DND-41 (cell line): Measurements from ENCODE around the gene ITGAE.

ENCODE experiments used
- ATAC-seq: fragments of 200-7000 bp; cut with Tn5 transposase; 3 replicates; pipeline ENCODE4 v1.9.1; 2021; ENCODE audit warnings: low read depth; ENCODE audit not compliant: insufficient read depth
- DNase-seq: peaks from one replicate; pipeline ENCODE4 v3.0.0-alpha.2; 2020
- H2AFZ ChIP-seq: 2 replicates; pipeline ENCODE4 v1.6.0; 2012; ENCODE audit warnings: low read depth, low read length
- H3K27ac ChIP-seq: 2 replicates; pipeline ENCODE4 v1.5.1; 2012; ENCODE audit warnings: low read length, inconsistent platforms
- H3K27me3 ChIP-seq: fragments of 200-600 bp; sonication (generic); 2 replicates; pipeline ENCODE4 v1.6.0; 2012; ENCODE audit warnings: low read length, mild to moderate bottlenecking, inconsistent platforms; ENCODE audit not compliant: insufficient read depth, poor library complexity
- H3K36me3 ChIP-seq: 2 replicates; pipeline ENCODE4 v1.5.1; 2012; ENCODE audit warnings: low read length, inconsistent platforms; ENCODE audit not compliant: insufficient read depth
- H3K4me1 ChIP-seq: 2 replicates; pipeline ENCODE4 v1.5.1; 2012; ENCODE audit warnings: mild to moderate bottlenecking, low read length; ENCODE audit not compliant: insufficient read depth
- H3K4me2 ChIP-seq: 2 replicates; pipeline ENCODE4 v1.6.0; 2012; ENCODE audit warnings: mild to moderate bottlenecking, moderate library complexity, low read length, inconsistent platforms; ENCODE audit not compliant: insufficient read depth
- H3K4me3 ChIP-seq, 2 experiments: fragments of 200-600 bp in 1 of 2; shearing (Covaris generic) in 1 of 2; 2 replicates each; pipeline ENCODE4 v1.5.1; 2012 to 2016; ENCODE audit warnings: inconsistent platforms in 2 of 2, low read length in 2 of 2, mild to moderate bottlenecking in 2 of 2, low read depth in 1 of 2, moderate library complexity in 1 of 2
- H3K79me2 ChIP-seq: 2 replicates; pipeline ENCODE4 v1.6.0; 2012; ENCODE audit warnings: low read length, inconsistent platforms; ENCODE audit not compliant: insufficient read depth
- H3K9ac ChIP-seq: 2 replicates; pipeline ENCODE4 v1.6.0; 2012; ENCODE audit warnings: low read depth, mild to moderate bottlenecking, inconsistent platforms, low read length, moderate library complexity
- H3K9me3 ChIP-seq: 2 replicates; pipeline ENCODE4 v1.5.1; 2012; ENCODE audit warnings: low read length, moderate library complexity, mild to moderate bottlenecking, inconsistent platforms; ENCODE audit not compliant: insufficient read depth, severe bottlenecking
- H4K20me1 ChIP-seq: 2 replicates; pipeline ENCODE4 v1.6.0; 2012; ENCODE audit warnings: low read length; ENCODE audit not compliant: insufficient read depth
- EZH2 ChIP-seq: IDR thresholded peaks from 3 replicates; pipeline ENCODE4 v1.6.1; 2012; ENCODE audit warnings: borderline replicate concordance, low read depth, mild to moderate bottlenecking, moderate library complexity, low read length, inconsistent platforms; ENCODE audit not compliant: severe bottlenecking
- TF ChIP-seq, protein P1 (sequence below): IDR thresholded peaks from 2 replicates; pipeline ENCODE4 v1.5.1; 2012; ENCODE audit warnings: borderline replicate concordance, low read length, moderate library complexity, mild to moderate bottlenecking; ENCODE audit not compliant: poor library complexity, severe bottlenecking; ENCODE audit errors: extremely low read depth

The ITGAE gene

DNA sequence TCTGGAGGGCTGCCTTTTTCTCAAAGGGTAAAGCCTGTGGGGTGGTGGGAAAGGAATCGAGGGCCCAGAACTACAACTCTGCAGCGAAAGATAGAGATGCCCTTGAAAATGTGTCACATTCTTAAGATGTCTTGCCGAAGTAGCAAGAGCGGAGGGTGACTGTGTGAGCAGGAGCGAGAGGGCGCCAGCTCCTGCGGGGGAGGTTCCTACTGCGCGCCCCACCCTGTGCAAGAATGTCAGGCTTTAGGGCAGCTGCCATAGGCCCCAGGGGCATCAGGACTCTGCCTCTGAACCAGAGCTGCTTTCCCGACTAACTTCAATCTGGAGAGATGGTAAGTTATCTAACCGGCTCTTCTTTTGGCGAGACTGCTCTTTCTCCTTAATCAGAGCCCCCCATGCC lies 11.8 kb upstream of the ITGAE start:
- ATAC-seq (no peak; the same call in 2 of the 3 replicates), DNase-seq (no peak)
- no peaks in the 10 kb centered on the region for H4K20me1 ChIP-seq
- no peaks in the 10 kb centered on the region for H3K27me3 ChIP-seq
- no peaks in the 10 kb centered on the region for H3K4me1 ChIP-seq
- H2AFZ ChIP-seq: no peak overlapping the region
- H3K9ac ChIP-seq: no peak overlapping the region
- H3K9me3 ChIP-seq: no peaks in the 10 kb centered on the region
- no peaks in the 10 kb centered on the region for H3K79me2 ChIP-seq
- no peak for TF ChIP-seq EZH2
- TF ChIP-seq, protein P1, sequence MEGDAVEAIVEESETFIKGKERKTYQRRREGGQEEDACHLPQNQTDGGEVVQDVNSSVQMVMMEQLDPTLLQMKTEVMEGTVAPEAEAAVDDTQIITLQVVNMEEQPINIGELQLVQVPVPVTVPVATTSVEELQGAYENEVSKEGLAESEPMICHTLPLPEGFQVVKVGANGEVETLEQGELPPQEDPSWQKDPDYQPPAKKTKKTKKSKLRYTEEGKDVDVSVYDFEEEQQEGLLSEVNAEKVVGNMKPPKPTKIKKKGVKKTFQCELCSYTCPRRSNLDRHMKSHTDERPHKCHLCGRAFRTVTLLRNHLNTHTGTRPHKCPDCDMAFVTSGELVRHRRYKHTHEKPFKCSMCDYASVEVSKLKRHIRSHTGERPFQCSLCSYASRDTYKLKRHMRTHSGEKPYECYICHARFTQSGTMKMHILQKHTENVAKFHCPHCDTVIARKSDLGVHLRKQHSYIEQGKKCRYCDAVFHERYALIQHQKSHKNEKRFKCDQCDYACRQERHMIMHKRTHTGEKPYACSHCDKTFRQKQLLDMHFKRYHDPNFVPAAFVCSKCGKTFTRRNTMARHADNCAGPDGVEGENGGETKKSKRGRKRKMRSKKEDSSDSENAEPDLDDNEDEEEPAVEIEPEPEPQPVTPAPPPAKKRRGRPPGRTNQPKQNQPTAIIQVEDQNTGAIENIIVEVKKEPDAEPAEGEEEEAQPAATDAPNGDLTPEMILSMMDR: no peak
- H3K27ac ChIP-seq: no peak overlapping the region
- peaks cover 94% of the 10 kb centered on the region for H3K36me3 ChIP-seq
- no peak overlapping the region for H3K4me3 ChIP-seq
- no peak overlapping the region for H3K4me2 ChIP-seq

DNA sequence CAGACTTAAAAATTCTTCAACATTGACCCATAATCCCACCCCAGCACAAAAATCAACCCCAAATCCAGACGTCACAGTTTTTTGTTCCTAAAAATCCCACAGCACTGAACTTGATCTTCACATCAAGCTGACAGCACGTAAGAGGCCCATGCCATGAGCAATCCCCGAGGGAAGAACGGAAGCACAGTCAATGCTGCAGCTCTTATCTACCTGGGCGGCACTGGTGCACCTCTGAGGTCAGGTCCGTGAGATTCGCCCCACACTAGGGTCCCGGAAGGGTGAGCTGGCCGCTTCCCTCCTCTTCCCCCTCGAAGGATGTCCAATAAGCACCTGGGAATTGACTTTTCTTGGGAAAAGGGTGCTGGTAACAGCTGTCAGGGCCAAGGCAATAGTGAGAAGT lies 11.3 kb upstream of the ITGAE start:
- Histone ChIP-seq H3K9me3 (no peaks in the 10 kb centered on the region), H3K4me1 (no peaks in the 10 kb centered on the region), H3K9ac (no peak overlapping the region), H3K4me2 (no peak overlapping the region), H3K4me3 (no peak overlapping the region), H3K79me2 (no peaks in the 10 kb centered on the region), H3K27ac (no peak overlapping the region), H4K20me1 (no peaks in the 10 kb centered on the region), H3K36me3 (peaks cover 94% of the 10 kb centered on the region), H2AFZ (no peak overlapping the region), H3K27me3 (no peaks in the 10 kb centered on the region)
- TF ChIP-seq, protein P1: no peak
- no peak for TF ChIP-seq EZH2
- ATAC-seq: no peak
- DNase-seq: no peak

DNA sequence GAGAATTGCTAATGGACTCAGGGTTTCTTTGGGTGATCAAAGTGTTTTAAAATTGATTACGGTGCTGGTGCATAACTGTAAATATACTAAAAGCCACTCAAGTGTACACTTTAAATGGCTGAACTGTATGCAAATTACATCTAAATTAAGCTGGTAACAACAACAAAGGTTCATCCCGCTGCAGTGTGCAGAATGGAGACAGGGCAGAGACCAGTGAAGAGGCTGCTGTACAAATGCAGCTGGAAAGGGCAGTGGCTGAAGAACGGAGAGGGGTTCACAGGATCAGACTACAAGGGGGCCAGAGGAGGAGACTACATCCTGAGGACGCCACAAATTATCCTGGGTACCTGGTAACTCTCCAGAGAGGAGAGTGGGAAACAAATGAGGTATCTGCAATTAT lies 9.0 kb upstream of the ITGAE start:
- Histone ChIP-seq H3K9ac (no peak overlapping the region), H3K27ac (no peak overlapping the region), H3K79me2 (no peaks in the 10 kb centered on the region), H3K9me3 (no peaks in the 10 kb centered on the region), H3K36me3 (peaks cover 84% of the 10 kb centered on the region), H3K27me3 (no peaks in the 10 kb centered on the region), H3K4me2 (no peak overlapping the region), H4K20me1 (no peaks in the 10 kb centered on the region), H3K4me3 (no peak overlapping the region), H2AFZ (no peak overlapping the region), H3K4me1 (no peaks in the 10 kb centered on the region)
- ATAC-seq: no peak
- no peak for TF ChIP-seq EZH2
- TF ChIP-seq, protein P1: no peak
- DNase-seq: no peak

DNA sequence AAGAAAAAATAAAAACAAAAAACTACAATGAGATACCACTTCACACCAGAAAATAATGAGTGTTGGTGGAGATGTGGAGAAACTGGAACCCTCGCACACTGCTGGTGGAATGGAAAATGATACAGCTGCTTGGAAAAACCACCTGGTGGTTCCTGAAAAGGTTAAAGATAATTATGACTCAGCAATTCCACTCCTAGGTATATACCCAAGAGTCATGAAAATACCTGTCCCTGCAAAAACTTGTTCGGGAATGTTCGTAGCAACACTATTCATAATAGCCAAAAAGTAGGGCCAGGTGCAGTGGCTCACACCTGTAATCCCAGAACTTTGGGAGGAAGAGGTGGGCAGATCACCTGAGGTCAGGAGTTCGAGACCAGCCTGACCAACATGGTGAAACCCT lies 8.1 kb upstream of the ITGAE start:
- H3K36me3 ChIP-seq: peaks cover 76% of the 10 kb centered on the region
- no peak overlapping the region for H3K27ac ChIP-seq
- H3K4me3 ChIP-seq: no peak overlapping the region
- DNase-seq (no peak), ATAC-seq (no peak)
- no peak overlapping the region for H3K4me2 ChIP-seq
- no peaks in the 10 kb centered on the region for H3K79me2 ChIP-seq
- TF ChIP-seq, protein P1: no peak
- TF ChIP-seq EZH2: no peak
- H3K9me3 ChIP-seq: no peaks in the 10 kb centered on the region
- no peaks in the 10 kb centered on the region for H4K20me1 ChIP-seq
- H3K27me3 ChIP-seq: no peaks in the 10 kb centered on the region
- no peaks in the 10 kb centered on the region for H3K4me1 ChIP-seq
- no peak overlapping the region for H2AFZ ChIP-seq
- H3K9ac ChIP-seq: no peak overlapping the region
